Panc1 (cell line): ENCODE data around the gene WDR70.

Experiments
- POLR2AphosphoS5 ChIP-seq: IDR thresholded peaks from 2 replicates; pipeline ENCODE4 v1.6.1; 2012; ENCODE audit warnings: mild to moderate bottlenecking, low read depth, low read length, moderate library complexity
- TF ChIP-seq, protein P1 (sequence below): fragments of 450-650 bp; IDR thresholded peaks from 2 replicates; pipeline ENCODE4 v1.5.1; 2017; ENCODE audit warnings: mild to moderate bottlenecking

DNA sequence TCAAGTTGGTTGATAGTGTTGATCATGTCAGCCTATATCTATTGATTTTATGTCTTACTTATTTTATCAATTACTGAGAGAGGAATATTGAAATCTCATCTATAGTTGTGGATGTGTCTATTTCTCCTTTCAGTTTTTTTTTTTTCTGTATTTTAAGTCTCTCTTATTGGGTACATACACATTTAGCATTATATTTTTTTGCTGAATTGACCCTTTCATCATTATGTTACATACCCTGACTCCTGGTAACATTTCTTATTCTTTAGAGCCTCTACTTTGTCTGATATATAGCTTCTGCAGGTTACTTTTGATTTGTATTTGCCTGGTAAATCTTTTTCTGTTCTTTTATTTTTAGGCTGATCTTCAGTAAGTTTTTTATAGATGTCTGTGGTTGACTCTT, 281.2 kb downstream of the WDR70 start:
- no peak for TF ChIP-seq POLR2AphosphoS5
- TF ChIP-seq, protein P1, sequence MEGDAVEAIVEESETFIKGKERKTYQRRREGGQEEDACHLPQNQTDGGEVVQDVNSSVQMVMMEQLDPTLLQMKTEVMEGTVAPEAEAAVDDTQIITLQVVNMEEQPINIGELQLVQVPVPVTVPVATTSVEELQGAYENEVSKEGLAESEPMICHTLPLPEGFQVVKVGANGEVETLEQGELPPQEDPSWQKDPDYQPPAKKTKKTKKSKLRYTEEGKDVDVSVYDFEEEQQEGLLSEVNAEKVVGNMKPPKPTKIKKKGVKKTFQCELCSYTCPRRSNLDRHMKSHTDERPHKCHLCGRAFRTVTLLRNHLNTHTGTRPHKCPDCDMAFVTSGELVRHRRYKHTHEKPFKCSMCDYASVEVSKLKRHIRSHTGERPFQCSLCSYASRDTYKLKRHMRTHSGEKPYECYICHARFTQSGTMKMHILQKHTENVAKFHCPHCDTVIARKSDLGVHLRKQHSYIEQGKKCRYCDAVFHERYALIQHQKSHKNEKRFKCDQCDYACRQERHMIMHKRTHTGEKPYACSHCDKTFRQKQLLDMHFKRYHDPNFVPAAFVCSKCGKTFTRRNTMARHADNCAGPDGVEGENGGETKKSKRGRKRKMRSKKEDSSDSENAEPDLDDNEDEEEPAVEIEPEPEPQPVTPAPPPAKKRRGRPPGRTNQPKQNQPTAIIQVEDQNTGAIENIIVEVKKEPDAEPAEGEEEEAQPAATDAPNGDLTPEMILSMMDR = no peak
